ENCODE data around the gene SPTA1.

The SPTA1 gene

GRCh38 chr1:158563853-158564252 is 122.7 kb downstream of the SPTA1 start:
- TF ChIP-seq GATA2 (IDR thresholded peaks at IDR 0.05; ENCODE audit: low read depth, low read length) (no peak), GATA3 (IDR thresholded peaks at IDR 0.05; ENCODE audit: low read depth, low read length) (no peak)
